SKM-1 treated with dmso at 0.1 percent for 144 hours (cell line): ENCODE measurements around the gene MYBBP1A.

ENCODE experiments used
- DNase-seq: peaks from one replicate; lab custom pipeline; 2025; ENCODE audit not compliant: unreplicated experiment; lab: John Stamatoyannopoulos, UW

MYBBP1A gene

GRCh38 chr17:4523946-4524345, 31.2 kb downstream of the MYBBP1A start:
- no peak for DNase-seq

DNA sequence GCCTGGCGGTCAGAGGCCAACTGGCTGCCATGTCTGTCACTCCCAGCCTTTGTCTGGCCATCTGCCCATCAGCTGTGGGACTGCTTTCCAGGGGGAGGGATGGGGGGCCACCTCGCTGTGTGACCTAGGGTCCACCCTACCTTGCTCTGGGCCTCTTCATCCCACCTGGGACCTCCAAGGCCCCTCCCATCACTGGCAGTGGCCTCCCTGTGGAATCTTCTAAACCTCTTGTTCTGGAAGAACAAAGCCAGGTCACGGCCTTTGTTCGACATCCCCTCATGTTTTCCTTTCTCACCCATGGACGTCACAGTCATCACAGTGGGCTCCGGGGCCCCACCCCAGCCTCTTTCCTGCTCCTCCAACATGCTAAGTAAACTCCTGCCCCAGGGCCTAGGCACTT, 32.5 kb downstream of the MYBBP1A start:
- no peak for DNase-seq

- no peak for DNase-seq
These were observed 34.1 kb downstream of the MYBBP1A start for GRCh38 chr17:4520894-4521600.

DNA sequence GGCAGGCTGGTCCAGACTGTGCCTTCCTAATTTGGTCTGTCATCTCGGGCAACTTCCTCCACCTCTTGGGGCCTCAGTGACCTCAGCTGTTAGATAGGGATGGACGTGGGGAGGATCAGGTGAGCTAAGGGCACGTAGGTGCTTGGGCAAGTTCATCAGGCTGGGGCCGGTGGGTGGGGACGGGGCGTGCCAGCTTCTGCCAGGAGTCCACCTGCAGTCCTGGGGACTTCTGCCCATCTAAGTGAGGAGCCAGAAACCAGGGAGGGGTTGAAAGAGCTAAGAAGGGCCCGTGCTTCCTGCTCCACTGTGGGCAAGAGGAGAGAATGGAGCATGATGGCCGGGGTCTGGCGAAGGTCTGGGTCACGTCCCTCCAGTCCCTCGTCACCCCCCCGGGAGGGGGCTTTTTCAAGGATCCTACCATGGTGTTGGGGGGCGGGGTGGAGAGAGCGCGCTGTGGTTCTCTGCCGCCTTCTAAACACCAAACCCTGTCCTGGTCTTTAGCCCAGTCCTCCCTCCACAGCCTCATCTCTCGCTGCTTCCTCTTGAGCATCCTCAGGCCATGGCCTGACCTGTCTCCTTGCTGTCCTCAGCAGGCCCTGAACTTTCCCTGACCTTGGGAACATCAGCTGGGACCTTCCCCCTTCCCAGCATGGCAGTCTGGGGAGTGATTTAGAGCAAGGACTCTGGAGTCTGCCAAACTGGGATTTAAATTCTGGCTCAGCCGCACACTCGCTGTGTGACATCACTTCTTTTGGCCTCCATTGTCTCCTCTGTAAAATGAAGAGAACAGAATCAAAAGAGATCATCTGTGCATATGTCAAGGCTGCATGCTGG, 34.9 kb downstream of the MYBBP1A start:
- DNase-seq = no peak

DNA sequence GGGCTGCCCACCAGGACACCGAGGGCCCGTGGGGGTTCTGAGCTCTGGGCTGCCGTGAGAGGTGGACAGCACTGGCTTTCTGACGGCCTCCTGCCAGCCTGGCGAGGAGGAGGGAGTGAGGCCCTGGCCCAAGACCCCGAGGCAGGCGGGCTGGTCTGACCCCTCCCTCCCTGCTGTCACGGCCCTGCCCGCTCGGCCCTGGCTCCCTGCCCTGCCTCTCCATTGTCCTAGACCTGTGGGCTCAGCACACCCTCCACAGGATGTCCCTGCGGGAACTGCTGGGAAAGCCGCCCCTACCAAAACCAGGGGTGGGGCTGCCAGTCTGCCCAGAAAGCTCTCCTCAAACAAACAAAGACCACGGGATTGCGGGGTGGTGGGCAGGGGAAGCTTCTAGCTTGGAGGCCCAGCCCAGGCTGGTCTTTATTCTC, 35.8 kb downstream of the MYBBP1A start:
- DNase-seq = no peak

DNA sequence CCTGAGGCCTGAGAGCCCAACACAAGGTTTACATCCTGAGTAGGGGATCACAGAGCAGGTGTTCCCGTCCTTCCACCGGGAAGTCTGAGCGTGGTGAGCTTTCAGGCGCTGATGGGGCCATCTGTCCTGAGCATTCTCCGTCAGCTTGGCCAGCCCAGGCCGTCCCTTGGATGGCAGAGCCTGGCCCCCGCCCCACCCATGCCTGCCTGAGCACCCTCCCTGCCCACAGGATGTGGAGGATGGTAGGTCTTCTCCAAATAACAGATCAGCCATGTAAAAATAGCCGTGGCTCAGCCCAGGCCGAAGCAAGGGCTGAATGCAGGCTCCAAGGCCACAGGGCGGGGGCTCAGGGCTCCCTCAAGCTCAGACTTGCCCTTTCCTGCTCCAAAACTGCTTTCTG, 36.3 kb downstream of the MYBBP1A start:
- DNase-seq = no peak

DNA sequence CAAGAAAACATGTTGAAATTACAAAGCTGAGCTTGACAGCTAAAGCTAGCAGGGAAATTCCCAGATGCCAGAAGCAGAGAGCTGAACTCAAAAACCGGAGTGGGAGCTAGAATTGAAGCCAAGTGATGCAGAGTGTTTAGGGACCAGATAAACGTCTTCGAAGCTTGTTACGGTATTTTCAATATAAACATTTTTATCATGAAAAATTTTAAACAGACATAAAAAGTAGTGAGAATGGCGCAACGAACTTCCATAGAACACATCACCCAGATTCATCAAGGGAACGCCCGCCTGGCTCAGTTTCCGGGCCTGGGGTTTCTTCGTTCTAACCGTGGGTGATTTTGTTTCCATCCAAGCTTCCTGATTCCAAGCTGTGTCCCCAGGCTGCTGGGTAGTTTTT, 38.4 kb downstream of the MYBBP1A start:
- no peak for DNase-seq

DNA sequence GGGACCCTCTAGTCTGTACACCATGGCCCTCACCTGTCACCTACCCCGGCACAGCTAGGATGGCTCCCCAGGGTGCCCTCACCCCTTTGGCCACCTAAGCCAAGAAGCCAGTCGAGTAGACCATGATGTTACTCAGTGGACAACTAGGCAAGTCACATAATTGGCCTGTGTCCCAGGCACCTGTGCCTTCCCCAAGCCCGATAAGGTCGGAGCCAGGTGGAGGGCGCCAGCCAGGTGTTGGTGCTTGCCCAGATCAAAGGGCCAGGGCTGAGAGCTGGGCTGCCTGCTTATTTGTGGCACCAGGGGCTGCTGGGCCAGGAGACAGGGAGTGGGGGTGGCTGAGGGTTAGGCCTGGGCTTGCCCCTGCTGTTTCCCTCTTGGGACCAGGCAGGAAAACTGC, 39.7 kb downstream of the MYBBP1A start:
- no peak for DNase-seq

DNA sequence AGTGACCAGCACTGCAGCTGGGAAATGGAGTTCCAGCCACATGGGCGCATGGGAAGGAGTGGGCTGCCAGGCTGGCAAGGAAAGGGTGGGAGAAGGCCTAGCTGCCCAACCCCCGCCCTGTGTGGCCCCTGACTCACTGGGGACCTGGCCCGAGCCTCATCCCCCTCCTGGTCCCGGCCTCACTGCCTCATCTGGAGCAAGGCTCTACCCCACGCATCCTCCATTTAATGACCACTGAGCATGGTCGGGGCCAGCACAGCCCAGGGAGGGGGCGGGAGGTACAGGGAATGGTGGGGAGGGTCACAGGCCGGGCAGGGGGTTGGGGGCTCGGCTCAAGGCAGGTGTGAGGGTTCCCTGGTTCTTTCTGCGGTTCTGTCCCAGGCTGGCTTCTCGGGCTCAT, 40.4 kb downstream of the MYBBP1A start:
- no peak for DNase-seq

DNA sequence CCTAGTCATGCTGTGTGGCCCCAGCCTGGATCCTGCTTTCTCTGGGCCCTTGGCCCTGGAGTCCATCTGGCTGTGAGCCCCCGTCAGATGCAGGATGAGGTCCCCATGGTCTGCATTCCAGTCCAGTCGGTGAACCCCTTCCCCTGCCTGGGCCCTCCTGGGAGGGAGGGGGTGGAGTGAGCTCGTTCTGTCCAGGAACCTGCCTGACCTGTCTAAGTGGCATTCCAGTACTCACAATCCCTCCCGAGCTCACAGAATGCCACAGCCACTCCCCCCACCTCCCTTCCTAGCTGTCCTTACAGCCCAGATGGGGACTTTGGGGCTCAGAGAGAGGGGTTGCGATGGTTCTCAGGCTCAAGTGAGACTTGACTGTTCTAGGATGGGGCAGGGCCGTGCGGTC, 41.0 kb downstream of the MYBBP1A start:
- no peak for DNase-seq

DNA sequence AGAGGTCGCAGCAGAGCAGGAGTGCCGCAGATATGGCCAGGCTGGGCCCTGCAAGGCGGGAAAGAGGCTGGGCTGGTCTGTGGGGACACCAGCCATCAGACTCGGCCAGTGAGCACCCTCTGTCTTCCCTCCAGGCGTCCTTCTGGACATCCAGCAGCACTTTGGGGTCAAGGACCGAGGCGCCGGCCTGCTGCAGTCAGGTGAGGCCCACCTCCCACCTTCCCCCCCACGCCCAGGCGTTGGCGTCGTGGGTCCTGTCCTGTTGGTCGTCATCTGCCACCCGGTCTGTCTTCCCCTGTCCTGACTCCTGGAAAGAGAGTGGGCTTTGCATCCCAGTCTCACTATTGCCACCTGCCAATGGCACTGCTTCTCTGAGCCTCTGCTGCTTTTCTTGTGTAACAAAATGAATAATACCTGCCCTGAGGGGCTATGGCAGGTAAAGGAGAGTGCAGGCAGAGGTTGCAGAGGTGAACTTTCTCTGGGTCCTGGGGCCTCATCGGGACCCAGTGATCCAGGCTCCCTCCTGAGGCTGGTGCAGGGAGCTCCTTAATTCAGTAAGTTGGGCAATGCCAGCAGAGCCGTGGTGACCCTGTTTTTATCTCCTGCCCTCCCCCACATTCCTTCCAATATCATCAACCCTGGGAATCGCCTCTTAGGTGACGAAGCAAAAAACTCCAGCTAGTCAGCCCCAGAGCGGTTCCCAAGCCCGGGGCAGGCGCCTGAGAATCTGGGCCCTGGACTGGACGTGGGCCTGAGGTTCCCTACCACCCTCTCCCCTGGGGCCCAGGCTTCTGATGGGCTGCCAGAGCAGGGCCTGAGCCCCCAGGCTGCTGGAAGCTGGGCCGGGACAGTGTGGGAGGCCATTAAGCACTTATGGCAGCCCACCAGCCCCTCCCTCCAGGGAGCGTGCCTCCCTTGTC, 41.8 kb downstream of the MYBBP1A start:
- DNase-seq = no peak

GRCh38 chr17:4512156-4513112, 42.8 kb downstream of the MYBBP1A start:
- DNase-seq = no peak

- no peak for DNase-seq
These were observed 43.8 kb downstream of the MYBBP1A start for GRCh38 chr17:4511199-4511932.

DNA sequence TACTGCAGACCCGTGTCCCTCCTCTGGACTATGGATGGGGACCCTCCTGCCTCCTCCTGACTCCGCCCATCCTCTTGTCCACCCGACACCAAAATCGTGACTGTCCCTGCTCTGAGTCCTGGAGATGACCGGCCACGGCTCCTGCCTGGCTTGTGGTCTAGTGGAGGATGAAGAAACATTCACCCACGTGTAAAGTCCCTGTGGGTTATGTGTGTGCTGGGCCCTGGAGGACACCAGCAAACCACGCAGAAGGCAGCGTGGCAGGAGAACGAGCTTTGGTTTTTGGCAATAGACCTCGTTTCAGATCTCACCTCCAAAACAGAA, 44.6 kb downstream of the MYBBP1A start:
- DNase-seq = no peak

GRCh38 chr17:4509923-4510617, 45.1 kb downstream of the MYBBP1A start:
- no peak for DNase-seq

GRCh38 chr17:4509401-4509800, 45.8 kb downstream of the MYBBP1A start:
- no peak for DNase-seq

- no peak for DNase-seq
These were observed 47.0 kb downstream of the MYBBP1A start for GRCh38 chr17:4508207-4508606.

DNA sequence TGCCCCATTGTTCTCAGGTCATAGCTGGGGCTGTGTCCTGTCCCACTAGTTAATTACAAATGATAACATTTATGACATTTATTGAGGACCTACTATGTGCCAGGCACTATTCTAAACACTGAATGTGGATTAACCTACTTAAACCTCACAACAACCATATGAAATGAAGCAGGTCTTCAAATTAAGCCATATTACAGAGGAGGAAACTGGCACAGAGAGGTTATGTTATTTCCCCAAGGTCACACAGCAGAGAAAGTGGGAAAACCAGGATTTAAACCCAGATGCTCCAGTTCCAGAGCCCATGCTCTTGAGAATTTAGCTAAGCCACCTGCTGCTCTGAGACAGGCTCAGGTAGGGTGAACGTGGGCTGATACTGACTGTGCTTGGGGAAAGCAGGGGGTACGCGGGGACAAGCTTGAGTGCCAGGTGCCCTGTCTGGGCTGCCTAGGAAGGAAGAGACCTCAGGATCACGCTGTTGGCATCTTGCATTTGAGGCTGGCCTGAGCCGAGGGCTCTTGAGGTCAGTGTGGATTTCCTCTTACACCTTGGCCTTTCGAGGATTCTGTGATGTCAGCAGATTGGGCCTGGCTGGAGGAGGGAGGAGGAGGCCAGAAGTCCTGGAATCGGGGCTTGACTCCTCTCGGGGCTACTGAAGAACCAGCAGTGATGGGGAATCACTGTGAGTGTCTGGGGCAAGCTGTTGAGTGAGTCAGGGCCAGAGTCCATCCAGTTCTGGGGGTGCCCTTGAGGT, 47.6 kb downstream of the MYBBP1A start:
- DNase-seq = no peak
